K562 (cell line): ENCODE measurements around the gene MALAT1. TPM values are rescaled to one million over a fixed set of nuclear protein-coding genes. Genes with fewer than 3 reads are reported as not detected.
A peak's percentile ranks its signal among the peaks of the same experiment; 100 is the strongest.

Experiments used
- ATF1 ChIP-seq, 2 experiments: fragments of 450-650 bp in 1 of 2; IDR thresholded peaks; 2 replicates each; pipeline ENCODE4 v1.6.1; 2016; ENCODE audit warnings: missing compliant biosample characterization in 1 of 2, missing genetic modification characterization in 1 of 2
- BMI1 ChIP-seq: fragments of 150-350 bp; IDR thresholded peaks from 2 replicates; pipeline ENCODE4 v1.6.1; 2014; ENCODE audit warnings: low read length
- CREM ChIP-seq: IDR thresholded peaks from 2 replicates; pipeline ENCODE4 v1.6.1; 2014; ENCODE audit warnings: antibody characterized with exemption, low read depth
- CXXC5 ChIP-seq: fragments of 250-450 bp; sonication (Bioruptor Pico); IDR thresholded peaks from 2 replicates; pipeline ENCODE4 v1.8.0; 2022; ENCODE audit warnings: inconsistent platforms, mild to moderate bottlenecking, moderate library complexity
- FOXA3 ChIP-seq, 2 experiments: fragments of 450-650 bp in 1 of 2; sonication (generic) in 1 of 2; formaldehyde crosslinking; IDR thresholded peaks in 1 of 2; conservative IDR thresholded peaks in 1 of 2; 2 replicates each; pipeline versions ENCODE4 v1.4.0 to v1.8.0; 2020 to 2022; ENCODE audit warnings: mild to moderate bottlenecking in 2 of 2, missing genetic modification reagents in 1 of 2
- FOXP1 ChIP-seq: sonication (generic); formaldehyde crosslinking; IDR thresholded peaks from 2 replicates; pipeline ENCODE4 v1.8.0; 2022; ENCODE audit warnings: mild to moderate bottlenecking, missing genetic modification reagents
- HDGF ChIP-seq: fragments of 450-650 bp; IDR thresholded peaks from 2 replicates; pipeline ENCODE4 v1.6.1; 2016
- HOXB6 ChIP-seq: fragments of 250-450 bp; sonication (Bioruptor Pico); IDR thresholded peaks from 2 replicates; pipeline ENCODE4 v1.5.1; 2022; ENCODE audit warnings: mild to moderate bottlenecking, borderline replicate concordance
- KDM1A ChIP-seq, 2 experiments: fragments of 450-650 bp; IDR thresholded peaks; 2 replicates each; pipeline ENCODE4 v1.6.1; 2016; ENCODE audit warnings: mild to moderate bottlenecking in 2 of 2
- LARP7 ChIP-seq: fragments of 450-650 bp; IDR thresholded peaks from 2 replicates; pipeline ENCODE4 v1.6.1; 2016
- MLLT1 ChIP-seq, 2 experiments: fragments of 450-650 bp; IDR thresholded peaks; 2 replicates each; pipeline ENCODE4 v1.6.1; 2016
- MTA3 ChIP-seq: fragments of 450-650 bp; formaldehyde crosslinking; IDR thresholded peaks from 2 replicates; pipeline ENCODE4 v1.6.1; 2017; ENCODE audit warnings: mild to moderate bottlenecking, borderline replicate concordance
- RAD51 ChIP-seq: fragments of 450-650 bp; IDR thresholded peaks from 2 replicates; pipeline ENCODE4 v1.7.1; 2016; ENCODE audit warnings: low read depth, mild to moderate bottlenecking, borderline replicate concordance
- SMARCA5 ChIP-seq: fragments of 450-650 bp; IDR thresholded peaks from 2 replicates; pipeline ENCODE4 v1.6.1; 2016
- TAF15 ChIP-seq: fragments of 200-400 bp; formaldehyde crosslinking; IDR thresholded peaks from 2 replicates; pipeline ENCODE4 v1.6.1; 2017; ENCODE audit warnings: mild to moderate bottlenecking, low read depth, low read length, moderate library complexity
- ZBTB33 ChIP-seq: sonication (generic); formaldehyde crosslinking; IDR thresholded peaks from 2 replicates; pipeline ENCODE4 v1.8.1; 2023; ENCODE audit warnings: mild to moderate bottlenecking, missing genetic modification reagents
- ZNF143 ChIP-seq: sonication (generic); formaldehyde crosslinking; IDR thresholded peaks from 2 replicates; pipeline ENCODE4 v1.9.0; 2022; ENCODE audit warnings: mild to moderate bottlenecking, missing genetic modification reagents
- ZNF212 ChIP-seq: fragments of 450-650 bp; formaldehyde crosslinking; IDR thresholded peaks from 2 replicates; pipeline ENCODE4 v1.4.0; 2020; ENCODE audit warnings: mild to moderate bottlenecking
- ZNF239 ChIP-seq: fragments of 250-450 bp; sonication (Bioruptor Pico); IDR thresholded peaks from 2 replicates; pipeline ENCODE4 v1.4.0; 2020; ENCODE audit warnings: mild to moderate bottlenecking
- ZNF507 ChIP-seq: conservative IDR thresholded peaks from 2 replicates; pipeline ENCODE4 v1.6.1; 2017; ENCODE audit warnings: missing genetic modification characterization, missing compliant biosample characterization
- ZNF592 ChIP-seq: fragments of 450-650 bp; IDR thresholded peaks from 2 replicates; pipeline ENCODE4 v1.6.1; 2017; ENCODE audit warnings: antibody characterized with exemption, mild to moderate bottlenecking
- ZSCAN29 ChIP-seq: fragments of 450-650 bp; IDR thresholded peaks from 2 replicates; pipeline ENCODE4 v1.6.1; 2017
- polyA plus RNA-seq, 8 experiments: library from polyadenylated mRNA; depleted of rRNA in 4 of 8; stranded (reverse) in 5 of 8; unstranded in 3 of 8; fragments of >200 nt; fragmentation: Nextera tagmentation in 2 of 8; fragmentation: Illumina TruSeq in 1 of 8; extraction: Ambion mirVana in 2 of 8; extraction: Trizol in 1 of 8; gene quantifications; 2 replicates each; pipeline versions ENCODE4 v1.2.1 to v1.2.3, GENCODE V29; 2011 to 2014; ENCODE audit warnings: inconsistent platforms in 1 of 8, missing spikeins in 1 of 8
- total RNA-seq, 7 experiments: library from RNA; depleted of rRNA in 6 of 7; stranded (reverse); fragments of >200 nt in 6 of 7; fragmentation: Illumina TruSeq in 2 of 7; extraction: Trizol in 2 of 7; gene quantifications; 2 replicates each; pipeline versions ENCODE4 v1.2.1 to v1.2.3, GENCODE V29; 2011 to 2021; ENCODE audit warnings: low replicate concordance in 1 of 7

Gene MALAT1
- total and polyA plus RNA-seq, 9 of the 15 experiments (the other 6 are each of a cell fraction or from before 2014, with no cell fraction given): 363 to 8,715 (median 2,351) TPM

GRCh38 chr11:65551572-65552387, 52.9 kb downstream of the MALAT1 start (continued):
- TF ChIP-seq FOXA3 (CRISPR knock-in tag; conservative IDR thresholded peaks at IDR 0.05 in 1 of 2, IDR thresholded peaks at IDR 0.05 in 1 of 2): peak; percentile 58 to 90; a peak in 3 of 4 replicates
- no peak for TF ChIP-seq CXXC5 (CRISPR knock-in tag)
- peak; percentile 64; the same call in 1 of the 2 replicates for TF ChIP-seq CREM
- TF ChIP-seq ATF1 (CRISPR knock-in tag; IDR thresholded peaks at IDR 0.05): 0 out of 2 replicates have a peak, but pooled peaks have one; percentile 27
- no peak for TF ChIP-seq ATF1 (tag; IDR thresholded peaks at IDR 0.05)
- TF ChIP-seq MLLT1 (IDR thresholded peaks at IDR 0.05): peak; percentile 38 to 52; a peak in 1 of 4 replicates
- 0 out of 2 replicates have a peak, but pooled peaks have one; percentile 26 for TF ChIP-seq SMARCA5
- peak; percentile 69; the same call in 1 of the 2 replicates for TF ChIP-seq RAD51
- peak; percentile 85; the same call in 1 of the 2 replicates for TF ChIP-seq LARP7
- no peak for TF ChIP-seq TAF15
- TF ChIP-seq ZNF143 (CRISPR knock-in tag): peak; percentile 26; the same call in 1 of the 2 replicates
- TF ChIP-seq ZSCAN29: no peak
- no peak for TF ChIP-seq ZNF239 (CRISPR knock-in tag)
- TF ChIP-seq FOXP1 (CRISPR knock-in tag): 0 out of 2 replicates have a peak, but pooled peaks have one; percentile 21
- no peak for TF ChIP-seq ZNF212 (CRISPR knock-in tag)
- TF ChIP-seq ZNF592: no peak
- TF ChIP-seq MTA3: no peak
- TF ChIP-seq KDM1A (IDR thresholded peaks at IDR 0.05): peak; percentile 98 to 99
- no peak for TF ChIP-seq BMI1
- TF ChIP-seq HOXB6 (CRISPR knock-in tag): no peak
- TF ChIP-seq ZNF507 (tag): no peak
- TF ChIP-seq HDGF: 0 out of 2 replicates have a peak, but pooled peaks have one; percentile 19
- peak; percentile 100 for TF ChIP-seq ZBTB33 (CRISPR knock-in tag)
